Spleen (tissue), 7 donors: ENCODE data around the gene DPM2.

ENCODE experiments used
- POLR2A ChIP-seq, 3 donors: fragments of 450-650 bp; IDR thresholded peaks; one replicate each; pipeline ENCODE4 v1.5.1; 2017; ENCODE audit warnings: antibody characterized with exemption in 3 of 3, mild to moderate bottlenecking in 1 of 3
- TF ChIP-seq, protein P1 (sequence below), 11 experiments: fragments of 200-600 bp in 7 of 11; fragments of 450-650 bp in 4 of 11; sonication (generic) in 4 of 11; IDR thresholded peaks in 8 of 11; conservative IDR thresholded peaks in 3 of 11; 1 replicate in 7 of 11; 2 replicates in 4 of 11; pipeline versions ENCODE4 v1.4.0 to v1.8.0; 2016 to 2021; ENCODE audit warnings: antibody characterized with exemption in 11 of 11, inconsistent platforms in 4 of 11, mild to moderate bottlenecking in 1 of 11
- donor health status: DM: no; HTN: no; CAD: no; lungs with moderate emphysema.
- donor health status: DM: no; HTN: no; CAD: no.
- donor health status: DM: no; HTN: no; CAD: no.

- TF ChIP-seq, protein P1, sequence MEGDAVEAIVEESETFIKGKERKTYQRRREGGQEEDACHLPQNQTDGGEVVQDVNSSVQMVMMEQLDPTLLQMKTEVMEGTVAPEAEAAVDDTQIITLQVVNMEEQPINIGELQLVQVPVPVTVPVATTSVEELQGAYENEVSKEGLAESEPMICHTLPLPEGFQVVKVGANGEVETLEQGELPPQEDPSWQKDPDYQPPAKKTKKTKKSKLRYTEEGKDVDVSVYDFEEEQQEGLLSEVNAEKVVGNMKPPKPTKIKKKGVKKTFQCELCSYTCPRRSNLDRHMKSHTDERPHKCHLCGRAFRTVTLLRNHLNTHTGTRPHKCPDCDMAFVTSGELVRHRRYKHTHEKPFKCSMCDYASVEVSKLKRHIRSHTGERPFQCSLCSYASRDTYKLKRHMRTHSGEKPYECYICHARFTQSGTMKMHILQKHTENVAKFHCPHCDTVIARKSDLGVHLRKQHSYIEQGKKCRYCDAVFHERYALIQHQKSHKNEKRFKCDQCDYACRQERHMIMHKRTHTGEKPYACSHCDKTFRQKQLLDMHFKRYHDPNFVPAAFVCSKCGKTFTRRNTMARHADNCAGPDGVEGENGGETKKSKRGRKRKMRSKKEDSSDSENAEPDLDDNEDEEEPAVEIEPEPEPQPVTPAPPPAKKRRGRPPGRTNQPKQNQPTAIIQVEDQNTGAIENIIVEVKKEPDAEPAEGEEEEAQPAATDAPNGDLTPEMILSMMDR (IDR thresholded peaks at IDR 0.05 in 8 of 11, conservative IDR thresholded peaks at IDR 0.05 in 3 of 11) = no peak
- no peak for TF ChIP-seq POLR2A (IDR thresholded peaks at IDR 0.05)
Measured at GRCh38 chr9:127954831-127955293, 17.2 kb upstream of the DPM2 start.
